ENCODE results near the gene ASB2. TPM values are rescaled to one million over a fixed set of nuclear protein-coding genes. Genes with fewer than 3 reads are reported as not detected.

ASB2 gene
- total RNA-seq, 1 experiment from 2014 or later: 0.40 TPM

- DNase-seq (ENCODE audit: low read depth): peak; percentile 67
Observed at GRCh38 chr14:93962701-93963601, 13.4 kb downstream of the ASB2 start.

GRCh38 chr14:93961620-93962019 lies 14.8 kb downstream of the ASB2 start:
- DNase-seq (ENCODE audit: low read depth): no peak

- no peak for DNase-seq (ENCODE audit: low read depth)
Observed at GRCh38 chr14:93960774-93961438, 15.5 kb downstream of the ASB2 start.

GRCh38 chr14:93960108-93960475 lies 16.3 kb downstream of the ASB2 start:
- no peak for DNase-seq (ENCODE audit: low read depth)

- DNase-seq (ENCODE audit: low read depth): peak; percentile 55
Observed at GRCh38 chr14:93959239-93960107, 16.9 kb downstream of the ASB2 start.

- no peak for DNase-seq (ENCODE audit: low read depth)
Observed at GRCh38 chr14:93958567-93959238, 17.7 kb downstream of the ASB2 start.

GRCh38 chr14:93957751-93958566 lies 18.4 kb downstream of the ASB2 start:
- DNase-seq (ENCODE audit: low read depth): no peak

- DNase-seq (ENCODE audit: low read depth): no peak
Observed at GRCh38 chr14:93957333-93957710, 19.0 kb downstream of the ASB2 start.

- peak; percentile 36 for DNase-seq (ENCODE audit: low read depth)
Observed at GRCh38 chr14:93956514-93957332, 19.6 kb downstream of the ASB2 start.

- DNase-seq (ENCODE audit: low read depth): no peak
Observed at GRCh38 chr14:93955850-93956481, 20.4 kb downstream of the ASB2 start.

- no peak for DNase-seq (ENCODE audit: low read depth)
Observed at GRCh38 chr14:93954900-93955849, 21.2 kb downstream of the ASB2 start.

GRCh38 chr14:93954516-93954830 lies 21.9 kb downstream of the ASB2 start:
- DNase-seq (ENCODE audit: low read depth): no peak

GRCh38 chr14:93953739-93954515 lies 22.4 kb downstream of the ASB2 start:
- no peak for DNase-seq (ENCODE audit: low read depth)

GRCh38 chr14:93953263-93953662 lies 23.1 kb downstream of the ASB2 start:
- DNase-seq (ENCODE audit: low read depth): no peak

GRCh38 chr14:93952829-93953228 lies 23.5 kb downstream of the ASB2 start:
- no peak for DNase-seq (ENCODE audit: low read depth)

- DNase-seq (ENCODE audit: low read depth): no peak
Observed at GRCh38 chr14:93951635-93952540, 24.5 kb downstream of the ASB2 start.

All from LHCN-M2 (cell line).